ENCODE data around the gene WIPF2.

WIPF2 gene

GRCh38 chr17:40322358-40323315 lies 103.5 kb downstream of the WIPF2 start (continued):
- TF ChIP-seq ZNF362 (tag by site-specific recombination; IDR thresholded peaks at IDR 0.05) (peak; percentile 99), ZNF398 (tag by site-specific recombination; IDR thresholded peaks at IDR 0.05) (peak; percentile 82), HOXC10 (CRISPR knock-in tag; IDR thresholded peaks at IDR 0.05) (no peak), ZNF776 (tag by site-specific recombination; IDR thresholded peaks at IDR 0.05; ENCODE audit: borderline replicate concordance) (no peak), SCRT2 (tag by site-specific recombination; IDR thresholded peaks at IDR 0.05) (no peak), KLF17 (tag by site-specific recombination; IDR thresholded peaks at IDR 0.05) (0 out of 2 replicates have a peak, but pooled peaks have one; percentile 22), GFI1B (tag by site-specific recombination; IDR thresholded peaks at IDR 0.05) (no peak), PRDM4 (tag by site-specific recombination; IDR thresholded peaks at IDR 0.05) (no peak), ZNF341 (tag by site-specific recombination; IDR thresholded peaks at IDR 0.05; ENCODE audit: low read depth) (0 out of 2 replicates have a peak, but pooled peaks have one; percentile 22), ZNF555 (tag by site-specific recombination; conservative IDR thresholded peaks at IDR 0.05) (no peak), GLIS1 (tag by site-specific recombination; IDR thresholded peaks at IDR 0.05) (peak; percentile 79), REPIN1 (tag by site-specific recombination; IDR thresholded peaks at IDR 0.05; ENCODE audit: low read depth) (no peak), HIC1 (tag by site-specific recombination; IDR thresholded peaks at IDR 0.05) (no peak; the same call in 1 of the 2 replicates), ZBTB1 (tag by site-specific recombination; IDR thresholded peaks at IDR 0.05) (no peak), ZNF133 (tag by site-specific recombination; IDR thresholded peaks at IDR 0.05) (no peak), ZNF510 (tag by site-specific recombination; IDR thresholded peaks at IDR 0.05; ENCODE audit: insufficient replicate concordance) (no peak), ZFHX2 (tag by site-specific recombination; conservative IDR thresholded peaks at IDR 0.05) (0 out of 2 replicates have a peak, but pooled peaks have one; percentile 25), ZNF76 (tag by site-specific recombination; IDR thresholded peaks at IDR 0.05; ENCODE audit: borderline replicate concordance, low read depth) (peak; percentile 40; the same call in 1 of the 2 replicates), ZNF146 (tag by site-specific recombination; IDR thresholded peaks at IDR 0.05) (no peak), GLI2 (tag by site-specific recombination; IDR thresholded peaks at IDR 0.05; ENCODE audit: borderline replicate concordance, low read depth) (no peak), ZSCAN16 (tag by site-specific recombination; IDR thresholded peaks at IDR 0.05) (0 out of 2 replicates have a peak, but pooled peaks have one; percentile 11), MZF1 (tag by site-specific recombination; IDR thresholded peaks at IDR 0.05; ENCODE audit: borderline replicate concordance) (no peak), ZBTB8A (tag by site-specific recombination; IDR thresholded peaks at IDR 0.05) (0 out of 2 replicates have a peak, but pooled peaks have one; percentile 22), ZSCAN30 (tag by site-specific recombination; IDR thresholded peaks at IDR 0.05) (no peak), ZNF513 (tag by site-specific recombination; IDR thresholded peaks at IDR 0.05) (peak; percentile 74), ZNF335 (tag by site-specific recombination; conservative IDR thresholded peaks at IDR 0.05) (peak; percentile 87), ZNF580 (tag by site-specific recombination; IDR thresholded peaks at IDR 0.05) (no peak), GLIS2 (tag by site-specific recombination; IDR thresholded peaks at IDR 0.05) (peak; percentile 83)
